Placental pericyte (primary cell): Measurements from ENCODE around the gene CACNA1E. TPM values are rescaled to one million over a fixed set of nuclear protein-coding genes. Genes with fewer than 3 reads are reported as not detected.

Source experiments
- small RNA-seq: library from RNA; depleted of rRNA; stranded (forward); fragments of <200 nt; gene quantifications from one replicate; pipeline ENCODE3, GENCODE V24; 2012; ENCODE audit warnings: low replicate concordance
- total RNA-seq: library from RNA; depleted of rRNA; stranded (reverse); fragments of >200 nt; gene quantifications from 2 replicates; pipeline ENCODE4 v1.2.3, GENCODE V29; 2012

The CACNA1E gene
- under 0.01 TPM in 1 of 2 replicates, not detected in the other for total RNA-seq

DNA sequence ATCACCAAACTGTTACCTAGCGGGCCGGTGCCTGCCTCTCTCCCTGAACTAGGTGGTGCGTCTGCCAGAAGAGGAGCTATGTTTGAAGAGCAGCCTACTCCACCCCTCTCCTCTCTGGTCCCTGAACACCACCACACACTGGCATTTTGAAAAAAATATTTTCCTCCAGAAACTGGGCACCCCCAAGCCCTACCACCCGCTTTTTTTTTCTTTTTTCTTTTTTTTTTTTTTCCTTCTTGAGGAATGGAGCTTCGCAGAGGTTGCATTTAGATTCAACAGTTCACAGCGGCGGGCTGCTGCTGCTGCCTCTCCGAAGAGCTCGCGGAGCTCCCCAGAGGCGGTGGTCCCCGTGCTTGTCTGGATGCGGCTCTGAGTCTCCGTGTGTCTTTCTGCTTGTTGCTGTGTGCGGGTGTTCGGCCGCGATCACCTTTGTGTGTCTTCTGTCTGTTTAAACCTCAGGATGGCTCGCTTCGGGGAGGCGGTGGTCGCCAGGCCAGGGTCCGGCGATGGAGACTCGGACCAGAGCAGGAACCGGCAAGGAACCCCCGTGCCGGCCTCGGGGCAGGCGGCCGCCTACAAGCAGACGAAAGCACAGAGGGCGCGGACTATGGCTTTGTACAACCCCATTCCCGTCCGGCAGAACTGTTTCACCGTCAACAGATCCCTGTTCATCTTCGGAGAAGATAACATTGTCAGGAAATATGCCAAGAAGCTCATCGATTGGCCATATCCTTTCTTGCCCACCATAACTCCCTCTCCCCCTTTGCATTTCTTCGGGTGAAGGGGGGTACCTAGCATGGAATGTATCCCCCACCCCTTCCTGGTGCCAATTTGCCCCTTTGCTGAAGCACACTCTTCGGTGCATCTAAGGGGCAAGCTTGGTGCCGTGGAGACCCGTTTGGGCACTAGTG is at the start of gene CACNA1E:
CACNA1E (plus strand) TSS at position 233 of the 911 bp plus-strand sequence; CDS start at position 461, 228 bp downstream.

Small RNA genes lying within 50 kb of the gene (small RNA-seq; reads per million reads assigned to genes)
- gene RF00017 (not detected), gene RNA5SP70 (not detected)
